Neural cell (in vitro differentiated cells): ENCODE measurements around the gene PRPF40A.
"Not testable (repeated sequence)": the region's sequence is repeated elsewhere in the genome, so short reads cannot be mapped to it uniquely, and the experiment has no call there.

Source experiments
- EP300 ChIP-seq: fragments of 450-650 bp; conservative IDR thresholded peaks from 2 replicates; pipeline ENCODE4 v1.6.1; 2014; ENCODE audit warnings: antibody characterized with exemption, mild to moderate bottlenecking, moderate library complexity; ENCODE audit not compliant: poor library complexity, severe bottlenecking
- EZH2 ChIP-seq: fragments of 200-600, 300-800 bp; shearing (Covaris generic), sonication (generic); IDR thresholded peaks from 2 replicates; pipeline ENCODE4 v1.6.1; 2014; ENCODE audit warnings: antibody characterized with exemption, low read length, borderline replicate concordance, mild to moderate bottlenecking; ENCODE audit not compliant: insufficient read depth, poor library complexity, severe bottlenecking
- MXI1 ChIP-seq: fragments of 450-650 bp; conservative IDR thresholded peaks from 2 replicates; pipeline ENCODE4 v1.6.1; 2014; ENCODE audit warnings: antibody characterized with exemption, mild to moderate bottlenecking; ENCODE audit not compliant: poor library complexity, severe bottlenecking
- POLR2AphosphoS5 ChIP-seq: IDR thresholded peaks from 2 replicates; pipeline ENCODE4 v1.6.1; 2012
- RAD21 ChIP-seq: fragments of 450-650 bp; conservative IDR thresholded peaks from 2 replicates; pipeline ENCODE4 v1.6.1; 2014; ENCODE audit warnings: antibody characterized with exemption, mild to moderate bottlenecking, moderate library complexity
- SMC3 ChIP-seq: fragments of 450-650 bp; conservative IDR thresholded peaks from 2 replicates; pipeline ENCODE4 v1.6.1; 2014; ENCODE audit warnings: antibody characterized with exemption, mild to moderate bottlenecking, moderate library complexity; ENCODE audit not compliant: poor library complexity
- TAF1 ChIP-seq: IDR thresholded peaks from 2 replicates; pipeline ENCODE4 v1.6.1; 2012; ENCODE audit warnings: low read depth
- TF ChIP-seq, protein P1 (sequence below): fragments of 450-650 bp; IDR thresholded peaks from 2 replicates; pipeline ENCODE4 v1.5.1; 2014; ENCODE audit warnings: antibody characterized with exemption, mild to moderate bottlenecking, moderate library complexity; ENCODE audit not compliant: poor library complexity, severe bottlenecking
- TF ChIP-seq, protein P2 (sequence below): IDR thresholded peaks from 2 replicates; pipeline ENCODE4 v1.6.1; 2012; ENCODE audit warnings: borderline replicate concordance

GRCh38 chr2:152737509-152737908, 20.2 kb upstream of the PRPF40A start:
- TF ChIP-seq EZH2, POLR2AphosphoS5, SMC3, EP300, RAD21, TAF1, MXI1: not testable (repeated sequence)
- TF ChIP-seq, protein P1, sequence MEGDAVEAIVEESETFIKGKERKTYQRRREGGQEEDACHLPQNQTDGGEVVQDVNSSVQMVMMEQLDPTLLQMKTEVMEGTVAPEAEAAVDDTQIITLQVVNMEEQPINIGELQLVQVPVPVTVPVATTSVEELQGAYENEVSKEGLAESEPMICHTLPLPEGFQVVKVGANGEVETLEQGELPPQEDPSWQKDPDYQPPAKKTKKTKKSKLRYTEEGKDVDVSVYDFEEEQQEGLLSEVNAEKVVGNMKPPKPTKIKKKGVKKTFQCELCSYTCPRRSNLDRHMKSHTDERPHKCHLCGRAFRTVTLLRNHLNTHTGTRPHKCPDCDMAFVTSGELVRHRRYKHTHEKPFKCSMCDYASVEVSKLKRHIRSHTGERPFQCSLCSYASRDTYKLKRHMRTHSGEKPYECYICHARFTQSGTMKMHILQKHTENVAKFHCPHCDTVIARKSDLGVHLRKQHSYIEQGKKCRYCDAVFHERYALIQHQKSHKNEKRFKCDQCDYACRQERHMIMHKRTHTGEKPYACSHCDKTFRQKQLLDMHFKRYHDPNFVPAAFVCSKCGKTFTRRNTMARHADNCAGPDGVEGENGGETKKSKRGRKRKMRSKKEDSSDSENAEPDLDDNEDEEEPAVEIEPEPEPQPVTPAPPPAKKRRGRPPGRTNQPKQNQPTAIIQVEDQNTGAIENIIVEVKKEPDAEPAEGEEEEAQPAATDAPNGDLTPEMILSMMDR, result not testable (repeated sequence)
- TF ChIP-seq, protein P2, sequence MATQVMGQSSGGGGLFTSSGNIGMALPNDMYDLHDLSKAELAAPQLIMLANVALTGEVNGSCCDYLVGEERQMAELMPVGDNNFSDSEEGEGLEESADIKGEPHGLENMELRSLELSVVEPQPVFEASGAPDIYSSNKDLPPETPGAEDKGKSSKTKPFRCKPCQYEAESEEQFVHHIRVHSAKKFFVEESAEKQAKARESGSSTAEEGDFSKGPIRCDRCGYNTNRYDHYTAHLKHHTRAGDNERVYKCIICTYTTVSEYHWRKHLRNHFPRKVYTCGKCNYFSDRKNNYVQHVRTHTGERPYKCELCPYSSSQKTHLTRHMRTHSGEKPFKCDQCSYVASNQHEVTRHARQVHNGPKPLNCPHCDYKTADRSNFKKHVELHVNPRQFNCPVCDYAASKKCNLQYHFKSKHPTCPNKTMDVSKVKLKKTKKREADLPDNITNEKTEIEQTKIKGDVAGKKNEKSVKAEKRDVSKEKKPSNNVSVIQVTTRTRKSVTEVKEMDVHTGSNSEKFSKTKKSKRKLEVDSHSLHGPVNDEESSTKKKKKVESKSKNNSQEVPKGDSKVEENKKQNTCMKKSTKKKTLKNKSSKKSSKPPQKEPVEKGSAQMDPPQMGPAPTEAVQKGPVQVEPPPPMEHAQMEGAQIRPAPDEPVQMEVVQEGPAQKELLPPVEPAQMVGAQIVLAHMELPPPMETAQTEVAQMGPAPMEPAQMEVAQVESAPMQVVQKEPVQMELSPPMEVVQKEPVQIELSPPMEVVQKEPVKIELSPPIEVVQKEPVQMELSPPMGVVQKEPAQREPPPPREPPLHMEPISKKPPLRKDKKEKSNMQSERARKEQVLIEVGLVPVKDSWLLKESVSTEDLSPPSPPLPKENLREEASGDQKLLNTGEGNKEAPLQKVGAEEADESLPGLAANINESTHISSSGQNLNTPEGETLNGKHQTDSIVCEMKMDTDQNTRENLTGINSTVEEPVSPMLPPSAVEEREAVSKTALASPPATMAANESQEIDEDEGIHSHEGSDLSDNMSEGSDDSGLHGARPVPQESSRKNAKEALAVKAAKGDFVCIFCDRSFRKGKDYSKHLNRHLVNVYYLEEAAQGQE, result not testable (repeated sequence)
